Right lobe of liver (tissue), 4 donors: ENCODE results near the gene PRM2.
"Not testable (repeated sequence)": the region's sequence is repeated elsewhere in the genome, so short reads cannot be mapped to it uniquely, and the experiment has no call there.

Experiments used
- CTCF ChIP-seq, 4 donors: fragments of 200-600 bp in 3 of 4; fragments of 450-650 bp in 1 of 4; IDR thresholded peaks; one replicate each; pipeline versions ENCODE4 v1.5.1 to v1.8.0; 2016 to 2022; ENCODE audit warnings: antibody characterized with exemption in 4 of 4, mild to moderate bottlenecking in 2 of 4
- POLR2A ChIP-seq: fragments of 450-650 bp; IDR thresholded peaks from one replicate; pipeline ENCODE4 v1.6.1; 2017; ENCODE audit warnings: antibody characterized with exemption, mild to moderate bottlenecking
- donor health status: DM: no; HTN: no; CAD: no.
- donor health status: DM: no; HTN: no; CAD: no.
- donor health status: DM: no; HTN: yes; CAD: no.

GRCh38 chr16:11289696-11290095 lies 13.4 kb upstream of the PRM2 start:
- TF ChIP-seq CTCF (IDR thresholded peaks at IDR 0.05); POLR2A: not testable (repeated sequence)
